Hepatocyte (in vitro differentiated cells): ENCODE data around the gene RAB3D.

Source experiments
- CTCF ChIP-seq: fragments of 200-600 bp; sonication (generic); IDR thresholded peaks from 2 replicates; pipeline ENCODE4 v1.5.1; 2016; ENCODE audit warnings: antibody characterized with exemption, mild to moderate bottlenecking; ENCODE audit not compliant: poor library complexity
- EZH2 ChIP-seq: fragments of 200-600 bp; sonication (generic); IDR thresholded peaks from 2 replicates; pipeline ENCODE4 v1.6.1; 2016; ENCODE audit warnings: antibody characterized with exemption, mild to moderate bottlenecking, borderline replicate concordance
- EZH2phosphoT487 ChIP-seq: fragments of 200-600 bp; sonication (generic); IDR thresholded peaks from one replicate; pipeline ENCODE4 v1.6.1; 2018; ENCODE audit warnings: antibody characterized with exemption, mild to moderate bottlenecking, low read depth, moderate library complexity; ENCODE audit not compliant: unreplicated experiment, severe bottlenecking

DNA sequence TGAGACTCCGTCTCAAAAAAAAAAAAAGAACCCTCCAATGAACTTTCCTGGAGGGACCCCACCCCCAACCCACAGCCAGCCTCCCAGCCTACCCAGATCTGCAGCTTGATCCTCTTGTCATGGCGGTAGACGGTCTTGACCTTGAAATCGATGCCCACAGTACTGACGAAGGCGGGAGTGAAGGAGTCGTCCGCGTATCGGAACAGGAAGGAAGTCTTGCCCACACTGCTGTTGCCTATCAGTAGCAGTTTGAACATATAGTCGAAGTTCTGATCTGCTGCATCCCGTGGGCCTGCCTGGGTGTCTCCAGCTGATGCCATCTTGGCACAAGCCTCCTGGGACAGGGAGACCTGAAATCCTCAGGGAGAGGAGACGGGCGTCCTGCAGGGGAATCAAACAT lies 2.4 kb downstream of the RAB3D start:
- TF ChIP-seq CTCF (no peak), EZH2phosphoT487 (no peak), EZH2 (no peak)
